GM23248 (cell line): ENCODE results near the gene INCA1. TPM values are rescaled to one million over a fixed set of nuclear protein-coding genes. Genes with fewer than 3 reads are reported as not detected.

Experiments used
- DNase-seq: peaks from one replicate; pipeline ENCODE4 v3.0.0-alpha.2; 2015
- H2AFZ ChIP-seq: fragments of 200-600 bp; sonication (generic); 2 replicates; pipeline ENCODE4 v1.6.1; 2016; ENCODE audit warnings: antibody characterized with exemption
- H3F3A ChIP-seq: fragments of 200-600 bp; sonication (generic); 2 replicates; pipeline ENCODE4 v1.6.1; 2016; ENCODE audit warnings: mild to moderate bottlenecking, antibody characterized with exemption, mixed run types; ENCODE audit not compliant: insufficient read depth
- H3K27ac ChIP-seq: fragments of 200-600 bp; sonication (generic); 2 replicates; pipeline ENCODE4 v1.5.1; 2016; ENCODE audit warnings: mild to moderate bottlenecking
- H3K27me3 ChIP-seq: fragments of 200-600 bp; sonication (generic); replicated peaks from 2 replicates; pipeline ENCODE4 v1.6.1; 2016; ENCODE audit warnings: mild to moderate bottlenecking; ENCODE audit not compliant: insufficient read depth
- H3K36me3 ChIP-seq: fragments of 200-600 bp; sonication (generic); 2 replicates; pipeline ENCODE4 v1.6.1; 2016; ENCODE audit warnings: low read depth, mild to moderate bottlenecking
- H3K4me1 ChIP-seq: fragments of 200-600 bp; sonication (generic); 2 replicates; pipeline ENCODE4 v1.6.1; 2016; ENCODE audit warnings: mild to moderate bottlenecking; ENCODE audit not compliant: insufficient read depth
- H3K4me2 ChIP-seq: fragments of 200-600 bp; sonication (generic); one replicate; pipeline ENCODE4 v1.6.1; 2016; ENCODE audit warnings: mild to moderate bottlenecking; ENCODE audit not compliant: unreplicated experiment
- H3K4me3 ChIP-seq: fragments of 200-600 bp; sonication (generic); 2 replicates; pipeline ENCODE4 v1.5.1; 2016; ENCODE audit warnings: mild to moderate bottlenecking
- H3K79me2 ChIP-seq: fragments of 200-600 bp; sonication (generic); 2 replicates; pipeline ENCODE4 v1.6.1; 2016; ENCODE audit warnings: mild to moderate bottlenecking; ENCODE audit not compliant: insufficient read depth
- H3K9ac ChIP-seq: fragments of 200-600 bp; sonication (generic); 2 replicates; pipeline ENCODE4 v1.6.1; 2016; ENCODE audit warnings: mild to moderate bottlenecking
- H3K9me2 ChIP-seq: fragments of 200-600 bp; sonication (generic); 2 replicates; pipeline ENCODE4 v1.6.1; 2016; ENCODE audit warnings: mixed run types, mild to moderate bottlenecking, moderate library complexity; ENCODE audit not compliant: insufficient read depth
- H3K9me3 ChIP-seq: fragments of 200-600 bp; sonication (generic); one replicate; pipeline ENCODE4 v1.6.1; 2017; ENCODE audit warnings: low read depth
- H4K20me1 ChIP-seq: fragments of 200-600 bp; sonication (generic); 2 replicates; pipeline ENCODE4 v1.6.0; 2016; ENCODE audit not compliant: insufficient read depth
- EZH2 ChIP-seq: fragments of 200-600 bp; sonication (generic); IDR thresholded peaks from 2 replicates; pipeline ENCODE4 v1.6.1; 2018; ENCODE audit warnings: antibody characterized with exemption, mild to moderate bottlenecking; ENCODE audit not compliant: insufficient read depth, poor library complexity, severe bottlenecking
- EZH2phosphoT487 ChIP-seq: fragments of 200-600 bp; sonication (generic); IDR thresholded peaks from 2 replicates; pipeline ENCODE4 v1.6.1; 2018; ENCODE audit warnings: antibody characterized with exemption, moderate library complexity, mild to moderate bottlenecking, low read depth; ENCODE audit not compliant: insufficient read depth
- WGBS, 2 experiments: methylation state at CpG; one replicate each; pipeline ENCODE4 v1.1.6; 2015 to 2017; ENCODE audit warnings: low lambda C conversion rate in 2 of 2, low coverage in 1 of 2; ENCODE audit errors: missing lambda C conversion rate in 2 of 2; 5-methylcytosine and 5-hydroxymethylcytosine counted together
- in situ Hi-C: fragments of 300-500 bp; cut with MboI; formaldehyde crosslinking; loops from 2 replicates; pipeline ENCODE4 v1.15.0; 2020
- polyA plus RNA-seq: library from polyadenylated mRNA; unstranded; fragments of >200 nt; fragmentation: Nextera tagmentation; extraction: Ambion mirVana; gene quantifications from 2 replicates; pipeline ENCODE4 v1.2.1, GENCODE V29; 2016
- total RNA-seq: library from RNA; depleted of rRNA; stranded (reverse); fragments of >200 nt; shearing (Covaris generic); gene quantifications from 2 replicates; pipeline ENCODE4 v1.2.3, GENCODE V29; 2014

The INCA1 gene
- total and polyA plus RNA-seq, 2 experiments from 2014 or later, result 0.32 to 1.2 TPM

DNA sequence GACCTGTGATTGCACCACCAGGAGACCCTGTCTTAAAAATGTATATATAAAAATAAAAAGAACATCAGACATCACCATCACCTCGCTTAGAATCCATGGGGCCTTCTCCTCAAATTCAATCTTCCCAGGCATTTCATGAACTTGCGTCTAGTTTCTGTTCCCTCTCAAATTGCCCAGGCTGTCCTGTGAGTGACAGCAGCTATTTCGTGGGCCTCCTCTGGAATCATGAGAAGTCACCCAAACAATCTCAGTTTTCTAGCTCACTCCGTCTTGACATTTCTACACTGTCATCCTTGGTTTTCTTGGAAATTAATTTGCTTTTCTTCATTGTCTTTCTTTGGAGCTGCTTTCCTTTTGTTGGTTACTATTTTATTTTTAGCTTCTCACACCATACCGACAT lies 30.6 kb upstream of the INCA1 start:
- no peak overlapping the region for H3K9ac ChIP-seq
- DNase-seq, result no peak
- in situ Hi-C loops, result no loop called here
- no peak overlapping the region for H3K4me2 ChIP-seq
- TF ChIP-seq EZH2phosphoT487 (no peak), EZH2 (no peak)
- H3K27me3 ChIP-seq, result no peaks in the 10 kb centered on the region
- no peak overlapping the region for H3K4me3 ChIP-seq
- no peak overlapping the region for H2AFZ ChIP-seq
- WGBS, 2 experiments, result 35 to 41% methylated on average over 5 of the region's 5 CpGs
- H3K9me2 ChIP-seq, result no peaks in the 10 kb centered on the region
- H3K27ac ChIP-seq, result no peak overlapping the region
- no peaks in the 10 kb centered on the region for H3K79me2 ChIP-seq
- peaks cover 7% of the 10 kb centered on the region; the same call in 1 of the 2 replicates for H3K4me1 ChIP-seq
- H4K20me1 ChIP-seq, result no peaks in the 10 kb centered on the region
- peaks cover 31% of the 10 kb centered on the region for H3F3A ChIP-seq
- peaks cover 8% of the 10 kb centered on the region; the same call in 1 of the 2 replicates for H3K36me3 ChIP-seq
- H3K9me3 ChIP-seq, result no peaks in the 10 kb centered on the region

- Histone ChIP-seq H3K79me2 (no peaks in the 10 kb centered on the region), H3K9ac (no peak overlapping the region), H4K20me1 (no peaks in the 10 kb centered on the region), H3F3A (peaks cover 31% of the 10 kb centered on the region), H3K9me2 (no peaks in the 10 kb centered on the region), H3K36me3 (peaks cover 12% of the 10 kb centered on the region; the same call in 1 of the 2 replicates), H3K4me3 (no peak overlapping the region), H3K4me1 (peaks cover 7% of the 10 kb centered on the region; the same call in 1 of the 2 replicates), H3K27ac (no peak overlapping the region), H3K9me3 (no peaks in the 10 kb centered on the region), H2AFZ (no peak overlapping the region), H3K27me3 (no peaks in the 10 kb centered on the region), H3K4me2 (no peak overlapping the region)
- no peak for DNase-seq
- no peak for TF ChIP-seq EZH2
- no peak for TF ChIP-seq EZH2phosphoT487
- in situ Hi-C loops, result no loop called here
- WGBS, 2 experiments, result 72 to 79% methylated on average over 5 to 6 of the region's 6 CpGs
Measured at GRCh38 chr17:5027299-5027698, 30.0 kb upstream of the INCA1 start.

GRCh38 chr17:5024604-5025003 lies 27.3 kb upstream of the INCA1 start:
- Histone ChIP-seq H3K9ac (no peak overlapping the region), H3K79me2 (no peaks in the 10 kb centered on the region)
- no peak for DNase-seq

DNA sequence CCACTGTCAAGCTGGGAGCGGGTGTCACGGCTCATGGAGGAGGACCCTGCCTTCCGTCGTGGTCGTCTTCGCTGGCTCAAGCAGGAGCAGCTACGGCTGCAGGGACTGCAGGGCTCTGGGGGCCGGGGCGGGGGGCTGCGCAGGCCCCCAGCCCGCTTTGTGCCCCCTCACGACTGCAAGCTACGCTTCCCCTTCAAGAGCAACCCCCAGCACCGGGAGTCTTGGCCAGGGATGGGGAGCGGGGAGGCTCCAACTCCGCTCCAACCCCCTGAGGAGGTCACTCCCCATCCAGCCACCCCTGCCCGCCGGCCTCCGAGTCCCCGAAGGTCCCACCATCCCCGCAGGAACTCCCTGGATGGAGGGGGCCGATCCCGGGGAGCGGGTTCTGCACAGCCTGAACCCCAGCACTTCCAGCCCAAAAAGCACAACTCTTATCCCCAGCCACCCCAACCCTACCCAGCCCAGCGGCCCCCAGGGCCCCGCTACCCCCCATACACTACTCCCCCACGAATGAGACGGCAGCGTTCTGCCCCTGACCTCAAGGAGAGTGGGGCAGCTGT lies 26.3 kb upstream of the INCA1 start:
- Histone ChIP-seq H3K79me2 (no peaks in the 10 kb centered on the region), H2AFZ (no peak overlapping the region), H3K9me2 (no peaks in the 10 kb centered on the region), H4K20me1 (no peaks in the 10 kb centered on the region), H3K4me1 (peaks cover 7% of the 10 kb centered on the region; the same call in 1 of the 2 replicates), H3K4me2 (no peak overlapping the region), H3F3A (peaks cover 25% of the 10 kb centered on the region), H3K36me3 (peaks cover 19% of the 10 kb centered on the region; the same call in 1 of the 2 replicates), H3K27ac (no peak overlapping the region), H3K4me3 (no peak overlapping the region), H3K9me3 (no peaks in the 10 kb centered on the region), H3K9ac (no peak overlapping the region), H3K27me3 (no peaks in the 10 kb centered on the region)
- no peak for DNase-seq
- WGBS, 2 experiments, result 91 to 95% methylated on average over 13 to 27 of the region's 29 CpGs
- in situ Hi-C loops, result no loop called here
- TF ChIP-seq EZH2, result no peak

More at GRCh38 chr17:5024604-5025003, 27.3 kb upstream of the INCA1 start:
- H3K9me2 ChIP-seq, result no peaks in the 10 kb centered on the region
- peaks cover 19% of the 10 kb centered on the region; the same call in 1 of the 2 replicates for H3K36me3 ChIP-seq
- H3K27ac ChIP-seq, result no peak overlapping the region
- H3K4me2 ChIP-seq, result no peak overlapping the region
- H3K9me3 ChIP-seq, result no peaks in the 10 kb centered on the region
- H3F3A ChIP-seq, result peaks cover 25% of the 10 kb centered on the region
- in situ Hi-C loops, result no loop called here
- peaks cover 7% of the 10 kb centered on the region; the same call in 1 of the 2 replicates for H3K4me1 ChIP-seq
- TF ChIP-seq EZH2phosphoT487 (no peak), EZH2 (no peak)
- H3K4me3 ChIP-seq, result no peak overlapping the region
- H2AFZ ChIP-seq, result no peak overlapping the region
- WGBS, 2 experiments, result 94 to 96% methylated on average over 4 of the region's 4 CpGs
- H4K20me1 ChIP-seq, result no peaks in the 10 kb centered on the region
- no peaks in the 10 kb centered on the region for H3K27me3 ChIP-seq
